GM21619 (cell line): ENCODE measurements around the gene ZNF593OS.

ENCODE experiments used
- ATAC-seq: cut with Tn5 transposase; IDR thresholded peaks from one replicate; pipeline ENCODE4 v1.9.1; 2021; ENCODE audit not compliant: unreplicated experiment

ZNF593OS gene

DNA sequence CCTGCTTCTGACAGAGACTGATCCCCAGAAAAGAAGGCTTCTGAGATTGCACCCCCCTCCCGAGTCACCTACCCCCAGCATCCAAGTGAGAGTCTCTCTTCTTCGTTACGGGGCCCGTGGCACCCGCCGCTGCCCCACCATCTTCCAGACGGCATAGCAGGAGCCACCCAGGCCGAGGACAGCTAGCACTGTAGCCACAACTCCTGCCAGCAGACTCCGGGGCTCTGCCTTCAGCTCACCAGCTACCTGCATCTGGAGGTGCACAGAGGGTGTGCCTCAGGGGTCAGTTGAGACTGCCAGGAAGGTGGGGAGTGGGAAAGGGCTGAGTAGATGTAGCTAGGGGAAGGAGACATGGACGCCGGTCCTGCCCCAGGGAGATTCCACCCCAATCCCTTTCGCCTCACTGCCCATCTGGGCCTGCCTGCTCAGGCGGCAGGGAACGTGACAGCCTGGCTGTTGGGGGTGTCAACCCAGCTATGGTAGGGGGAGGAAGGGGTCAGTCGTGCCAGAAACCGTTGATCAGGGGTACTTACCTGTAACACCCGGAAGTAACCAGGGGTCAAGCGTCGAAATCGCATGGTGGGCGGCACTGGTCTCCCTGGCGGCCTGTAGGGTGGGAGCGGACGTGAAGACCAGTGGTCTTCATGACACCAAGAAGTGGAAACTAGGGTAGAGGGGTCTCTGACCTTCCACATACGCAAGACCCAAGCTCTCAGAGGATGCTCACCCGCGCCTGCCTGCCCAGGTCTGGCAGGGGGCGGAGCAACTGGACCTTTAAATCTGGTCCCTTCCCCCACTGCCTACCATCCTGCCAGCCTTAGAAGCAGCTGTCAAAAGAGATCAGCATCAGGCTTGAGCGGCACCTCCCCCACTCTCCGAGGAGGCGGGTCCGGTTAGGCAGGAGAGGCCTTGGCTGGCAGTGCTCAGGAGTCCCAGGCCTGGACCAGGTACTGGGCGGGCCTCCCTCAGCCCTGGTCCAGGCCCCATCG lies at the start of gene ZNF593OS:
ZNF593OS (minus strand) TSS at position 749 of the 989 bp plus-strand sequence; CDS start at position 578, 171 bp downstream.
- ATAC-seq = no peak

DNA sequence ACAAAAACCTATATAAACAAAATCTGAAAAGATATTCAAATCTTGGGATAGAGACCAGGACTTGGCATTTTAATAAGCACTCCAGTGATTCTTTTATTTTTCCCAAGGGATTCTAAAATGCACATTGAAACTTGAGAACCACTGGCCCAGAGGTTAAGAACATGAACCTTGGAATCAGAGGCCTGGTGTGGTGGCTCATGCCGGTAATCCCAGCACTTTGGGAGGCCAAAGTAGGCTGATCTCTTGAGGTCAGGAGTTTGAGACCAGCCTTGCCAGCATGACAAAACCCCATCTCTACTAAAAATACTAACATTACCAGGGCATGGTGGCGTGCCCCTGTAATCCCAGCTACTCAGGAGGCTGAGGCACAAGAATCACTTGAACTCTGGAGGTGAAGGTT lies 49.5 kb upstream of the ZNF593OS start:
- no peak for ATAC-seq

DNA sequence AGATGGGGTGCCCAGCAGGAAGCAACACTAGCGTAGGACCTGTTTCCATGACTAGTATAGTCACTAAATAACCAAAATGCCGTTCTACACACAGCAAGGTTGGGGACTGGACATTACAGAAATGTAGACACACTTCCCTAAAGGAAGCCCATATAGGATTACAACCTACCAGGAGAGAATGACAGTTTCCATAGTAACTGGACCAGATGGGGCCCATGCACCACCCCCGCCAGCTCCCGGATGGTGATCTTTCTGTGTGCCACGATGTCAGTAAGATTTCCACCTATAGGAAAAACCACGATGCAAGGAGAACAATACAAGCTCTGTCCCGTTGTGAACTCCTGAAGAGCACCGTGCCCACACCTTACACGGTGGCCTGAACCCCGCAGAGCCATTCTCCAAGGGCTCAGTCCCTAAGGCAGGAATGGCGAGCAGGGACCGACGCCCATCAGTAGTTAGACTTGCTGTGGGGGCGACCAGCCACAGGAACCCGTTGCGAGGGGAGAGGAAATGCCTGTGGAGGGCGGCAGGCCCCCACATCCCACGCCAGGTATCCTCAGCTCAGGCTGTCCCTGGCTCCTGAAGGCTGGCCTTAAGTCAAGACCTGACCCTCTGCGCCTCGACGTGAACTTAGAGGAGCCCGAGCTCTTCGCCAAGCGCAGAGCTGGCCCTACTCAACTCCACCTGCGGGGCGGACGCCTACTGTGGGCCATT lies 48.7 kb upstream of the ZNF593OS start:
- no peak for ATAC-seq

DNA sequence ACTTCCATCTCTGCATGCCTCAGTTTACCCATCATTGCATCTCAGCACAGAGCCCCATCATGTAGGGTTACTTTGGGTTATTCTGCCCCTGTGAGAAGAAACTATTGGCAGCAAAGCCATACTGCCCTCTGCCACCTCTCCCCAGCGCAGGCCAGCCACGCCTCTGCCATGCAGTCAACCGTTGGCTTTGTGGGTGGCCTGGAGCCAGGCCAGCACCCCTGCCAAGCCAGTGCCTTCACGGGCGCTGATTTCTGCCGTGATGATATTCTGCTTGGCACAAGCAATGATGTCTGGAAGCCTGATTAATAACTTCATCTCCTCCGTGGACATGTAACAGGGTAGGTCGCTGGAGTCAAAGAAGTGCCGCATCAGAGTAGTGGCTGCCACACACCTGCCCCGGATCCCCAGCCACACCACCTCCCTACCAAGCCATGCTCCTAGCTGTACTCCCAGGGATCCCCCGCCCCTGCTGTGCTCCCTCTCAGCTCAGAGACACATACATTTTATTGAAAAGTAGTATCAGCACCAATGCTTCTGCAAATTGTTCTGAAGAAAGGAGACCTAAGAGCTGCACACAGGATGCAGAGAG lies 47.4 kb upstream of the ZNF593OS start:
- no peak for ATAC-seq

DNA sequence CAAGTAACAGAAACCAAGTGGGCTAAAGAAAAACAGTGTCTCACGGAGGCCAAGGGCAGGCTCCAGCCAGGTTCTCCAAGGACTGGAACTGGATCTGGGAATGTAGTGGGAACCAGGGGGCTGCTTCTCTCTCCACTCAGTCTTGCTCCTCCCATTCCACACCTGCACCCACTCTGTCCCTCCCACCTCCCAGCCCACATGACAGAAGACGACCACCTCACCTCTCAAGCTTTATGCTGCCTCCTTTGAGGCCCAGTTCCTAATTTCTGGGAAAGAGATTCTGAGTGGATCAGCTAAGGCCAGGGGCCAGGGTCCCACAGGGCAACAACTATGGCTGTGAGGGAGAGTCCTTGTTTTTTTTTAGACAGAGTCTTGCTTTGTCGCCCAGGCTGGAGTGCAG lies 43.6 kb upstream of the ZNF593OS start:
- ATAC-seq = no peak

- no peak for ATAC-seq
These were observed 41.8 kb upstream of the ZNF593OS start for GRCh38 chr1:26213335-26213905.

DNA sequence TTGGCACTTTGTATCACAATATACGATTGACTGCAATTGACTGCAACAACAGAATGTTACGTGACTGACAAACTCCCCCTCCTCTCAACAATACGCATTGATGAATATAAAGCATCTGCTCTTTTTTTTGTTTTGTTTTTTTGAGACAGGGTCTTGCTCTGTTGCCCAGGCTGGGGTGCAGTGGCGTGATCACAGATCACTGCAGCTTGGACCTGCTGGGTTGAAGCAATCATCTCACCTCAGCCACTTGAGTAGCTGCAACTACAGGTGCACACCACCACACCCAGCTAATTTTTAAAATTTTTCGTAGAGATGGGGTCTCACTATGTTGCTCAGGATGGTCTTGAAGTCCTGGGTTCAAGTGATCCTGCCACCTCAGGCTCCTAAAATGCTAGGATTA lies 41.1 kb upstream of the ZNF593OS start:
- ATAC-seq = no peak

DNA sequence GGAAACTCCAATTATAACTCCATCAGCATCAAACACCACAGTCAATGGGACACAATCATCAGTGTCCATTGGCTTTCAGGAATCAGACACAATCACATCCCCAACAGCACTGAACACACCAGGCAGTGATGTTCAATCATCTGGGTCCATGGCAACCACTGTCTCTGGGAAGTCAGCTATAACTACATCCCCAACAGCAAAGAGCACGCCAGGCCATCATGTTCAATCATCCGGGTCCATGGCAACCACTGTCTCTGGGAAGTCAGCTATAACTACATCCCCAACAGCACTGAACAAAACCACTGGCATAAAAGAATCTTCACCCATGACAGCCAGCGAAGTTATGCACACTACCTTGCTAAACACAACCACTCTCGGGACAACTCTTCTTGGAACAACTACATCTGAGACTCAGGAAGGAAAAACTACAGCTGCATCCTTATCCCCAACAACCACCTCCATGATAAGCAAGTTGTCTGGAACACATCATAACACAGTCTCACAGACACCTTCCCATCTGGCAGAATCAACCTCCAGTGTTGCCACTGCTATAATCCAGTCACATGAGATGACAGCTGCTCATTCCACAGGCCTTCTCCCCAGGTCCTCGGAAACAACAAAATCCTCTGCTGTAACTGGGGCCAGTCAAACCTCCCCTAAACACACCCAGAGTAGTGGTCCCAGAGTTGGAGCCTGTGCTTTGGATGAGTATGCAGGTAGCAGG lies 38.7 kb upstream of the ZNF593OS start:
- no peak for ATAC-seq

GRCh38 chr1:26203642-26204318 lies 32.1 kb upstream of the ZNF593OS start:
- no peak for ATAC-seq

GRCh38 chr1:26200413-26200812 lies 28.8 kb upstream of the ZNF593OS start:
- no peak for ATAC-seq

GRCh38 chr1:26197813-26198212 lies 26.2 kb upstream of the ZNF593OS start:
- no peak for ATAC-seq

DNA sequence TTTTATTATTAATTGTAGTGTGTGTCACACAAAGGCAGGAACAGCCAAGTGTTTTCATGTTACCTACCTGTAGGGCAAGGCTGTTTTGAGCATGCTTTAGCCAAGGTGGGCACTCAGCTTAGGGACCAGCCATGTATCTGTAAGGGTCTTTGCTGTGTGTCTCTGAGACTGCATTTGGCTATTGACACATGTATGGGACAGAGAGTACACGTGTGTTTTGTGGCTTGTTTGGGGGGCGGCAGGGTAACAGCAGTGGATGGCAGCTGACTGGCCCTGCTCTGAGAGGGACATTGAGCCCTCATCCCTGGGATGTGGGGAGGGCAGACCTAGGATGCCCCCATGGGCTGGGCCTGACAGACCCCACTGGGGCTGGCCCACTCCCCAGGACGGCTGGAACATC lies 25.7 kb upstream of the ZNF593OS start:
- ATAC-seq = no peak

DNA sequence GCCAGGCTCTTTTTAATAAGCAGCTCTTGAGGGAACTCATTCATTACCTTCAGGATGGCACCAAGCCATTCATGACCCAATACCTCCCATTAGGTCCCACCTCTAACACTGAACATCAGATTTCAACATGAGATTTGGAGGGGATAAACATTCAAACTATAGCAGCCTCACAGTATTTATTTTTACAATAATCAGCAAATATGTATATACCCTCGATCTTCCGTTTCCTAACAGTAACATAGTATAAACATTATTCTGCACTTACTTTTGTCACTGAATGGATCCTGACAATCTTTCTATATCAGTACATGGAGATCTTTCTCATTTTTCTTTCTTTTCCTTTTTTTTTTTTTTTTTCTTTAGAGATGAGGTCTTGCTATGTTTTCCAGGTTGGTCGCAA lies 24.2 kb upstream of the ZNF593OS start:
- no peak for ATAC-seq

- no peak for ATAC-seq
These were observed 20.1 kb upstream of the ZNF593OS start for GRCh38 chr1:26191739-26192138.

DNA sequence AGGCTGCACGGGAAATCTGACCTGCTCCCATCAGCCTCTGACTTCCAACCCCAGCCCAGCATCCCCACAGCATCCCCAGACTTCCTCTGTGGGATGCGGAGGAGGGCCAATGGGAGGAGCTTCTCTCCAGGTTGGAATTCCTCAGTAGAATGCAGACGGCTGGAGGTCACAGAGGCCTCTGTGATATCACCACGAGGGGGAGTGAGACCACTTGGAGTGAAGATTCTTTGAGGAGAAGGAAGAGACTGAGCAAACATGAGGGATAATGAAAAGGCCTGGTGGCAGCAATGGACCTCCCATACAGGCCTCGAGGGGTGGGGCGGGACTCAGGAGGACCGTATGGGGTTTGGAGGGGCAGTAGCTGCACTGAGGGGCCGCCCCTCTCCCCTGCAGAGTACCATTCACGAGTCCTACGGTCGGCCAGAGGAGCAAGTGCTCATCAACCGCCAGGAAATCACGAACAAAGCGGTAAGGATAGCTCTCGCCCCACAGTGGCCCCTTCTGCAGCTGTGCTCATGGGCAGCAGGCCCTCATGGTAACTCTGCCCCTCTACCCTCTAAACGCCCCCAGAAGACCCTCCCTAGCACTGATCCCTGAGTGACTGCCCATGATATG lies 18.8 kb upstream of the ZNF593OS start, which contains the start of gene CATSPER4:
CATSPER4 (plus strand) TSS at position 230 of the 615 bp plus-strand sequence; CDS start at position 256, 26 bp downstream.
- no peak for ATAC-seq

GRCh38 chr1:26189751-26190275 lies 18.2 kb upstream of the ZNF593OS start:
- no peak for ATAC-seq

- no peak for ATAC-seq
These were observed 17.7 kb upstream of the ZNF593OS start for GRCh38 chr1:26189331-26189730.

DNA sequence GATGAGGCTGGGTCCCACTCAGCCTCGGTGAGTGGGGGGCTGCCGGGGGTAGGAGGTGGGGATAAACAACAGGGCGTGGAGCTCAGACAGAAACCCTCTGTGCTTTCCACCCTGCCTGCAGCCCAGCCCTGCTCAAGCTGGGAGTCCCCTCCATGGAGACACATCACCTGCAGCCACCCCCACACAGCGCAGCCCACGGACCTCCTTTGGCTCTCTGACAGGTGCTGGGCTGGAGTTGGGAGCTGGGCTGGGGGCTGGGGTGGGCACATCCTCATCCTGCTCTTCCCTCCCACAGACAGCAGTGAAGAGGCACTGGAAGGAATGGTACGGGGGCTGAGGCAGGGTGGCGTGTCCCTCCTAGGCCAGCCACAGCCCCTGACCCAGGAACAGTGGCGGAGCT lies 16.8 kb upstream of the ZNF593OS start:
- ATAC-seq = no peak

- ATAC-seq = no peak
These were observed 16.2 kb upstream of the ZNF593OS start for GRCh38 chr1:26187882-26188281.
